ENCODE data around the gene DENND5B. TPM values are rescaled to one million over a fixed set of nuclear protein-coding genes. Genes with fewer than 3 reads are reported as not detected.
"Not testable (repeated sequence)": the region's sequence is repeated elsewhere in the genome, so short reads cannot be mapped to it uniquely, and the experiment has no call there.

The DENND5B gene
- total and polyA plus RNA-seq, 11 donors = 8.2 to 58.9 (median 44.0) TPM

DNA sequence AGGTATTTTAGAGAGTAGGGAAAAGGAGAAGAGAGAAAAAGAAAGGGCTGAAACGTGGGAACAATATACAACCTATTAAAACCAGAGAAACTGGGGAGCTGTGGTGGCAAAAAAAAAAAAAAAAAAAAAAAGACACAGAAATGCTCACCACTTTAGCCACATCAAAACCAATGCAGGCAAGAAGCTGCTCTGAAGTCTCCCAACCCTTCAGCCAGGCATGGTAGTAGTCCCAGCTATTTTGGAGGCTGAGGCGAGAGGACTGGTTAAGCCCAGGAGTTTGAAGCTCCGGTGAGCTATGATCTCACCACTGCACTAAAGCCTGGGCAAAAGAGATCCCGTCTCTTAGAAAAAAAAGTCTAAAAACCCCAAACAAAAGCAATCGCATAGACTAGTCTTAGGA lies 33.2 kb downstream of the DENND5B start:
- H3K27me3 ChIP-seq = no peaks in the 10 kb centered on the region
- 93 to 98% (median 95%) methylated on average over 5 of the region's 5 CpGs for WGBS, 4 donors
- ATAC-seq = no peak
- no peak overlapping the region for H3K4me3 ChIP-seq
- TF ChIP-seq, protein P1, sequence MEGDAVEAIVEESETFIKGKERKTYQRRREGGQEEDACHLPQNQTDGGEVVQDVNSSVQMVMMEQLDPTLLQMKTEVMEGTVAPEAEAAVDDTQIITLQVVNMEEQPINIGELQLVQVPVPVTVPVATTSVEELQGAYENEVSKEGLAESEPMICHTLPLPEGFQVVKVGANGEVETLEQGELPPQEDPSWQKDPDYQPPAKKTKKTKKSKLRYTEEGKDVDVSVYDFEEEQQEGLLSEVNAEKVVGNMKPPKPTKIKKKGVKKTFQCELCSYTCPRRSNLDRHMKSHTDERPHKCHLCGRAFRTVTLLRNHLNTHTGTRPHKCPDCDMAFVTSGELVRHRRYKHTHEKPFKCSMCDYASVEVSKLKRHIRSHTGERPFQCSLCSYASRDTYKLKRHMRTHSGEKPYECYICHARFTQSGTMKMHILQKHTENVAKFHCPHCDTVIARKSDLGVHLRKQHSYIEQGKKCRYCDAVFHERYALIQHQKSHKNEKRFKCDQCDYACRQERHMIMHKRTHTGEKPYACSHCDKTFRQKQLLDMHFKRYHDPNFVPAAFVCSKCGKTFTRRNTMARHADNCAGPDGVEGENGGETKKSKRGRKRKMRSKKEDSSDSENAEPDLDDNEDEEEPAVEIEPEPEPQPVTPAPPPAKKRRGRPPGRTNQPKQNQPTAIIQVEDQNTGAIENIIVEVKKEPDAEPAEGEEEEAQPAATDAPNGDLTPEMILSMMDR (IDR thresholded peaks at IDR 0.05) = no peak
- no peak for TF ChIP-seq POLR2A (IDR thresholded peaks at IDR 0.05)
- H3K4me1 ChIP-seq = peaks cover 0 to 13% (median 0%) of the 10 kb centered on the region in 12 donors
- DNase-seq = no peak
- intact Hi-C loops (cut with DNase I) = no loop called here
- peaks cover 0 to 5% (median 0%) of the 10 kb centered on the region in 12 donors for H3K9me3 ChIP-seq
- H3K27ac ChIP-seq = no peak overlapping the region
- no peaks in the 10 kb centered on the region for H3K36me3 ChIP-seq

DNA sequence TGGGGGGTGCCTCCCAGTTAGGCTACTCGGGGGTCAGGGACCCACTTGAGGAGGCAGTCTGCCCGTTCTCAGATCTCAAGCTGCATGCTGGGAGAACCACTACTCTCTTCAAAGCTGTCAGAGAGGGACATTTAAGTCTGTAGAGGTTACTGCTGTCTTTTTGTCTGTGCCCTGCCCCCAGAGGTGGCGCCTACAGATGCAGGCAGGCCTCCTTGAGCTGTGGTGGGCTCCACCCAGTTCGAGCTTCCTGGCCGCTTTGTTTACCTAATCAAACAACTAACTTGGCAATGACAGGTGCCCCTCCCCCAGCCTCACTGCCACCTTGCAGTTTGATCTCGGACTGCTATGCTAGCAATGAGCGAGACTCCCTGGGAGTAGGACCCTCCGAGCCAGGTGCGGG lies 35.5 kb downstream of the DENND5B start:
- intact Hi-C loops (cut with DNase I); H3K36me3 ChIP-seq; ATAC-seq; H3K4me3 ChIP-seq; H3K9me3 ChIP-seq; DNase-seq; H3K27me3 ChIP-seq; H3K27ac ChIP-seq: not testable (repeated sequence)
- H3K4me1 ChIP-seq = peaks cover 0 to 10% (median 0%) of the 10 kb centered on the region in 12 donors
- 90 to 100% (median 95%) methylated on average over 7 to 9 of the region's 9 CpGs for WGBS, 4 donors

DNA sequence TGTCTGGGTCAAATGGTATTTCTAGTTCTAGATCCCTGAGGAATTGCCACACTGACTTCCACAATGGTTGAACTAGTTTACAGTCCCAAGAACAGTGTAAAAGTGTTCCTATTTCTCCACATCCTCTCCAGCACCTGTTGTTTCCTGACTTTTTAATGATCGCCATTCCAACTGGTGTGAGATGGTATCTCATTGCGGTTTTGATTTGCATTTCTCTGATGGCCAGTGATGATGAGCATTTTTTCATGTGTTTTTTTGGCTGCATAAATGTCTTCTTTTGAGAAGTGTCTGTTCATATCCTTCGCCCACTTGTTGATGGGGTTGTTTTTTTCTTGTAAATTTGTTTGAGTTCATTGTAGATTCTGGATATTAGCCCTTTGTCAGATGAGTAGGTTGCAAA lies 40.3 kb downstream of the DENND5B start:
- intact Hi-C loops (cut with DNase I); H3K27me3 ChIP-seq; DNase-seq; ATAC-seq; H3K9me3 ChIP-seq; H3K4me3 ChIP-seq; H3K36me3 ChIP-seq; H3K27ac ChIP-seq: not testable (repeated sequence)
- peaks cover 0 to 15% (median 3%) of the 10 kb centered on the region in 12 donors for H3K4me1 ChIP-seq
- 93 to 100% (median 95%) methylated on average over 3 of the region's 3 CpGs for WGBS, 4 donors

DNA sequence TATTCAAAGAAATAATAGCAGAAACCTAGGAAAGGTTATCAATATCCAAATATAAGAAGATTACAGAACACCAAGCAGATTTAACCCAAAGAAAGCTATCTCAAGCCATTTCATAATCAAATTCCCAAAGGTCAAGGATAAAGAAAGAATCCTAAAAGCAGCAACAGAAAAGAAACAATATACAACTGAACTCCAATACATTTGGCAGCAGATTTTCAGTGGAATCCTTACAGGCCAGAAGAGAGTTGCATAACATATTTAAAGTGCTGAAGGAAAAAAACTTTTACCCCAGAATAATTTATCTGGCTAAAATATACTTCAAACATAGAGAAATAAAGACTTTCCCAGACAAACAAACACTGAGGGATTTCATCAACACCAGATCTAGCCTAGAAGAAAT lies 54.3 kb downstream of the DENND5B start:
- intact Hi-C loops (cut with DNase I) = loop anchor here in 1 of 10 donors (5.0 kb wide), 1 partner anchor 34 kb away; no protein-coding TSS in a partner anchor
- no peak for ATAC-seq
- Histone ChIP-seq H3K27me3 (no peaks in the 10 kb centered on the region), H3K4me1 (peaks cover 0 to 42% (median 9%) of the 10 kb centered on the region in 12 donors), H3K36me3 (no peaks in the 10 kb centered on the region), H3K4me3 (no peak overlapping the region), H3K27ac (no peak overlapping the region), H3K9me3 (peaks cover 0 to 35% (median 5%) of the 10 kb centered on the region in 12 donors)
- TF ChIP-seq, protein P1 (IDR thresholded peaks at IDR 0.05) = no peak
- TF ChIP-seq POLR2A (IDR thresholded peaks at IDR 0.05) = no peak
- no peak for DNase-seq

DNA sequence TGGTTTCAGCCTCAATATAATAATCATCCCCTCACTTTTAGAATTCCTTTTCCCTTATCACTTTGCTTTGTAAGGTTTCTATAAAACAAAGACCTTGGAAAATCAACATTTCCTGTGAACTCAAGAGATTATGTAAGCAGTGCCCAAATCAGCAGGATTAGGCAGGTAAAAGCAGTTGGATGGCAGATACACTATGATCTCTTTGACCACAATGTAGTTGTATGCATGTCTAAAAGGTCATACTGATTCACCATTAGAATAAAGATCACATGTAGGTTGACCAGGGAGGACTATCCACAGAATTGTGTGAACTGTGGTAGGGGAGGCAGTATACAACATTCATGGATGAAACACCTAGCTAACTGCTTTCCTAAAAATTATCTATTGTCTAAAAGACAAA lies 57.5 kb downstream of the DENND5B start:
- ATAC-seq = no peak
- H3K9me3 ChIP-seq = peaks cover 0 to 5% (median 0%) of the 10 kb centered on the region in 12 donors
- H3K36me3 ChIP-seq = no peaks in the 10 kb centered on the region
- H3K27ac ChIP-seq = no peak overlapping the region
- intact Hi-C loops (cut with DNase I) = no loop called here
- H3K4me1 ChIP-seq = peaks cover 0 to 47% (median 9%) of the 10 kb centered on the region in 12 donors
- DNase-seq = no peak
- H3K4me3 ChIP-seq = no peak overlapping the region
- H3K27me3 ChIP-seq = no peaks in the 10 kb centered on the region
- TF ChIP-seq, protein P1 (IDR thresholded peaks at IDR 0.05) = no peak
- TF ChIP-seq POLR2A (IDR thresholded peaks at IDR 0.05) = no peak

Data from heart left ventricle (tissue), 16 donors.